H1 (cell line): ENCODE data around the gene PIANP. TPM values are rescaled to one million over a fixed set of nuclear protein-coding genes. Genes with fewer than 3 reads are reported as not detected.

Source experiments
- CTCF ChIA-PET: fragments of 300-600 bp; sonication (Branson Sonifier 250); formaldehyde crosslinking; loops from one replicate; lab custom pipeline; 2021; ENCODE audit not compliant: partially characterized antibody; lab: Charles Lee
- POLR2A ChIA-PET: fragments of 300-600 bp; sonication (Branson Sonifier 250); formaldehyde crosslinking; loops from one replicate; lab custom pipeline; 2021; ENCODE audit warnings: inconsistent platforms; ENCODE audit not compliant: partially characterized antibody; lab: Charles Lee
- DNase-seq, 2 experiments: peaks; one replicate each; pipeline versions ENCODE4 v3.0.0 to v3.0.0-alpha.2; 2010 to 2022; ENCODE audit warnings: low spot score in 2 of 2, low read depth in 1 of 2, mixed read lengths in 1 of 2
- FAIRE-seq: peaks from 2 replicates; lab custom pipeline; 2011; peaks lifted over from hg19 to GRCh38; lab: Jason Lieb, UNC
- H2AFZ ChIP-seq: 2 replicates; pipeline ENCODE4 v1.8.1; 2012; ENCODE audit warnings: low read length, inconsistent platforms
- H2AK5ac ChIP-seq: 2 replicates; pipeline ENCODE4 v1.6.1; 2013; ENCODE audit warnings: low read depth, low read length
- H2BK120ac ChIP-seq: replicated peaks from 2 replicates; pipeline ENCODE3; 2013; ENCODE audit warnings: low read depth, low read length, inconsistent platforms
- H2BK12ac ChIP-seq: 2 replicates; pipeline ENCODE4 v1.6.1; 2013; ENCODE audit warnings: low read depth, low read length
- H2BK15ac ChIP-seq: 2 replicates; pipeline ENCODE4 v1.6.1; 2013; ENCODE audit warnings: low read length
- H2BK20ac ChIP-seq: 2 replicates; pipeline ENCODE4 v1.6.1; 2013; ENCODE audit warnings: low read length
- H2BK5ac ChIP-seq: 2 replicates; pipeline ENCODE4 v1.6.1; 2013; ENCODE audit warnings: low read depth, low read length
- H3K14ac ChIP-seq: 2 replicates; pipeline ENCODE4 v1.6.1; 2013; ENCODE audit warnings: inconsistent platforms; ENCODE audit not compliant: insufficient read length
- H3K18ac ChIP-seq: 2 replicates; pipeline ENCODE4 v1.6.1; 2013; ENCODE audit warnings: low read length; ENCODE audit errors: extremely low read depth
- H3K23ac ChIP-seq: 2 replicates; pipeline ENCODE4 v1.6.1; 2013; ENCODE audit warnings: inconsistent platforms; ENCODE audit not compliant: insufficient read length
- H3K23me2 ChIP-seq: 2 replicates; pipeline ENCODE4 v1.6.1; 2013; ENCODE audit warnings: low read depth, low read length
- H3K27ac ChIP-seq: 2 replicates; pipeline ENCODE4 v1.6.1; 2011; ENCODE audit warnings: low read depth, low read length, inconsistent platforms
- H3K27me3 ChIP-seq, 4 experiments: replicated peaks in 1 of 4; 1 replicate in 1 of 4; 2 replicates in 3 of 4; pipeline versions ENCODE4 v1.6.1 to v1.8.1; 2011 to 2013; ENCODE audit warnings: low read length in 3 of 4, mild to moderate bottlenecking in 3 of 4, inconsistent platforms in 2 of 4, mixed read lengths in 2 of 4, moderate library complexity in 1 of 4; ENCODE audit not compliant: control insufficient read depth in 3 of 4, insufficient read depth in 3 of 4; ENCODE audit errors: extremely low read depth in 1 of 4
- H3K36me3 ChIP-seq, 4 experiments: 2 replicates each; pipeline versions ENCODE4 v1.6.1 to v1.8.1; 2011 to 2013; ENCODE audit warnings: mild to moderate bottlenecking in 4 of 4, low read length in 3 of 4, moderate library complexity in 2 of 4, control low read depth in 1 of 4, inconsistent platforms in 1 of 4; ENCODE audit not compliant: insufficient read depth in 4 of 4, control insufficient read depth in 2 of 4
- H3K4ac ChIP-seq: replicated peaks from 2 replicates; pipeline ENCODE3; 2013; ENCODE audit warnings: low read length, low read depth, mixed read lengths, inconsistent platforms; ENCODE audit not compliant: insufficient read length
- H3K4me1 ChIP-seq, 4 experiments: replicated peaks in 1 of 4; 1 replicate in 1 of 4; 2 replicates in 3 of 4; pipeline versions ENCODE4 v1.6.1 to v1.8.1; 2011 to 2013; ENCODE audit warnings: low read length in 3 of 4, inconsistent platforms in 2 of 4, mixed read lengths in 1 of 4; ENCODE audit not compliant: insufficient read depth in 4 of 4, control insufficient read depth in 3 of 4
- H3K4me2 ChIP-seq, 2 experiments: 2 replicates each; pipeline versions ENCODE4 v1.6.1 to v1.8.1; 2011 to 2013; ENCODE audit warnings: low read depth in 2 of 2, low read length in 2 of 2, control low read depth in 1 of 2, inconsistent platforms in 1 of 2, mild to moderate bottlenecking in 1 of 2; ENCODE audit not compliant: insufficient read depth in 1 of 2
- H3K4me3 ChIP-seq, 4 experiments: fragments of 200-600, 300-600 bp in 1 of 4; sonication (generic), shearing (Covaris generic), sonication (Bioruptor Twin) in 1 of 4; 2 replicates each; pipeline versions ENCODE4 v1.5.1 to v1.8.1; 2011 to 2016; ENCODE audit warnings: low read length in 4 of 4, low read depth in 3 of 4, control low read depth in 2 of 4, inconsistent platforms in 2 of 4, mild to moderate bottlenecking in 2 of 4, mixed read lengths in 1 of 4, moderate library complexity in 1 of 4; ENCODE audit not compliant: insufficient read depth in 2 of 4; ENCODE audit errors: extremely low read depth in 1 of 4
- H3K56ac ChIP-seq: replicated peaks from 2 replicates; pipeline ENCODE3; 2013; ENCODE audit warnings: low read depth, mild to moderate bottlenecking, mixed read lengths, low read length, inconsistent platforms; ENCODE audit not compliant: insufficient read length
- H3K79me1 ChIP-seq: 2 replicates; pipeline ENCODE4 v1.6.1; 2013; ENCODE audit warnings: low read depth, low read length, control low read depth
- H3K79me2 ChIP-seq, 2 experiments: 2 replicates each; pipeline versions ENCODE4 v1.6.1 to v1.8.1; 2012 to 2013; ENCODE audit warnings: low read length in 2 of 2, mild to moderate bottlenecking in 2 of 2, inconsistent platforms in 1 of 2; ENCODE audit not compliant: insufficient read depth in 2 of 2, control insufficient read depth in 1 of 2
- H3K9ac ChIP-seq, 4 experiments: replicated peaks in 1 of 4; 1 replicate in 1 of 4; 2 replicates in 3 of 4; pipeline versions ENCODE4 v1.6.1 to v1.8.1; 2011 to 2013; ENCODE audit warnings: low read depth in 3 of 4, low read length in 3 of 4, control low read depth in 2 of 4, mild to moderate bottlenecking in 2 of 4, moderate library complexity in 2 of 4, inconsistent platforms in 1 of 4; ENCODE audit errors: extremely low read depth in 1 of 4
- H3K9me3 ChIP-seq, 2 experiments: 2 replicates each; pipeline versions ENCODE4 v1.6.1 to v1.8.1; 2012 to 2013; ENCODE audit warnings: mild to moderate bottlenecking in 2 of 2, moderate library complexity in 2 of 2, control low read depth in 1 of 2, inconsistent platforms in 1 of 2, low read depth in 1 of 2, low read length in 1 of 2, mixed read lengths in 1 of 2; ENCODE audit not compliant: insufficient read depth in 2 of 2
- H4K20me1 ChIP-seq, 2 experiments: replicated peaks in 1 of 2; 2 replicates each; pipeline versions ENCODE3 to v1.8.1; 2011 to 2013; ENCODE audit warnings: inconsistent platforms in 2 of 2, low read length in 2 of 2, mild to moderate bottlenecking in 1 of 2; ENCODE audit not compliant: insufficient read depth in 2 of 2, control insufficient read depth in 1 of 2
- H4K5ac ChIP-seq: 2 replicates; pipeline ENCODE4 v1.6.1; 2013; ENCODE audit warnings: low read length, low read depth, mixed read lengths, inconsistent platforms; ENCODE audit not compliant: insufficient read length
- H4K8ac ChIP-seq: 2 replicates; pipeline ENCODE4 v1.8.0; 2013; ENCODE audit warnings: mild to moderate bottlenecking, moderate library complexity, low read length, inconsistent platforms; ENCODE audit not compliant: insufficient read depth; ENCODE audit errors: extremely low read depth
- H4K91ac ChIP-seq: replicated peaks from 2 replicates; pipeline ENCODE3; 2013; ENCODE audit warnings: low read length, mixed read lengths, inconsistent platforms; ENCODE audit not compliant: insufficient read length
- CBX8 ChIP-seq: fragments of 300-800, 300-1000 bp; sonication (generic); IDR thresholded peaks from 2 replicates; pipeline ENCODE4 v1.7.1; 2016; ENCODE audit warnings: low read depth, low read length, borderline replicate concordance
- CHD1 ChIP-seq: IDR thresholded peaks from 2 replicates; pipeline ENCODE4 v1.6.1; 2012; ENCODE audit warnings: low read depth, low read length, improper control_type of control experiment
- CTBP2 ChIP-seq: IDR thresholded peaks from 2 replicates; pipeline ENCODE4 v1.7.0; 2011; ENCODE audit warnings: borderline replicate concordance, mild to moderate bottlenecking, moderate library complexity, mixed read lengths, low read length; ENCODE audit not compliant: insufficient read depth, insufficient read length
- EP300 ChIP-seq, 2 experiments: IDR thresholded peaks; 1 replicate in 1 of 2; 2 replicates in 1 of 2; pipeline ENCODE4 v1.6.1; 2011 to 2012; ENCODE audit warnings: low read depth in 2 of 2, low read length in 2 of 2, mild to moderate bottlenecking in 2 of 2, borderline replicate concordance in 1 of 2, inconsistent platforms in 1 of 2, moderate library complexity in 1 of 2
- KDM4A ChIP-seq: IDR thresholded peaks from one replicate; pipeline ENCODE4 v1.7.1; 2012; ENCODE audit warnings: low read depth, mild to moderate bottlenecking, moderate library complexity, low read length, inconsistent platforms; ENCODE audit not compliant: severe bottlenecking
- PHF8 ChIP-seq: fragments of 200-600 bp; sonication (generic); conservative IDR thresholded peaks from 2 replicates; pipeline ENCODE4 v1.7.1; 2012; ENCODE audit warnings: low read depth, mild to moderate bottlenecking, inconsistent platforms, low read length, moderate library complexity
- POU5F1 ChIP-seq: IDR thresholded peaks from 2 replicates; pipeline ENCODE4 v1.6.1; 2011; ENCODE audit warnings: low read depth, mild to moderate bottlenecking, low read length, moderate library complexity
- RBBP5 ChIP-seq: IDR thresholded peaks from 2 replicates; pipeline ENCODE4 v1.7.1; 2012; ENCODE audit warnings: low read depth, mild to moderate bottlenecking, inconsistent platforms, low read length, moderate library complexity, borderline replicate concordance
- RNF2 ChIP-seq: fragments of 200-900, 300-1000 bp; sonication (generic); IDR thresholded peaks from 2 replicates; pipeline ENCODE4 v1.7.1; 2016; ENCODE audit warnings: borderline replicate concordance, low read depth, mild to moderate bottlenecking, antibody characterized with exemption, low read length; ENCODE audit not compliant: poor library complexity, severe bottlenecking; ENCODE audit errors: missing control alignments
- SAP30 ChIP-seq: fragments of 300-600 bp; sonication (generic); IDR thresholded peaks from 2 replicates; pipeline ENCODE4 v1.7.1; 2012; ENCODE audit warnings: low read length, moderate library complexity, mild to moderate bottlenecking, inconsistent platforms; ENCODE audit not compliant: insufficient read depth, insufficient replicate concordance
- SP1 ChIP-seq: IDR thresholded peaks from 2 replicates; pipeline ENCODE4 v1.6.1; 2011; ENCODE audit warnings: low read depth, low read length
- SP2 ChIP-seq: IDR thresholded peaks from 2 replicates; pipeline ENCODE4 v1.6.1; 2012; ENCODE audit warnings: mild to moderate bottlenecking, low read length, inconsistent platforms
- SRF ChIP-seq: IDR thresholded peaks from 2 replicates; pipeline ENCODE4 v1.6.1; 2011; ENCODE audit warnings: mild to moderate bottlenecking, low read depth, low read length, moderate library complexity
- WGBS, 2 experiments: shearing (Covaris generic) in 1 of 2; methylation state at CpG; one replicate each; pipeline versions ENCODE4 v1.1.6 to v1.1.7; 2013 to 2015; ENCODE audit warnings: low lambda C conversion rate in 2 of 2, mixed read lengths in 2 of 2, inconsistent platforms in 1 of 2, low coverage in 1 of 2, missing lambda C conversion rate in 1 of 2; ENCODE audit not compliant: insufficient replicate concordance in 2 of 2, insufficient coverage in 1 of 2, insufficient read length in 1 of 2; ENCODE audit errors: extremely low coverage in 1 of 2, missing lambda C conversion rate in 1 of 2; 5-methylcytosine and 5-hydroxymethylcytosine counted together
- polyA plus RNA-seq, 7 experiments: library from polyadenylated mRNA; depleted of rRNA in 3 of 7; stranded (reverse) in 5 of 7; unstranded in 2 of 7; fragments of >200 nt in 5 of 7; fragments of 200-250 nt in 2 of 7; gene quantifications; 1 replicate in 5 of 7; 2 replicates in 1 of 7; 4 replicates in 1 of 7; pipeline versions ENCODE4 v1.2.1 to v1.2.3, GENCODE V29; 2011 to 2013; ENCODE audit warnings: missing spikeins in 2 of 7, mixed read lengths in 2 of 7
- total RNA-seq: library from RNA; stranded (reverse); fragmentation: NEBNext Ultra II Directional; extraction: Animal tissue kit (Norgen Biotek cat#: 25700); gene quantifications from 2 replicates; pipeline ENCODE4 v1.2.1, GENCODE V29; 2021

PIANP gene
- total and polyA plus RNA-seq, 2 of the 8 experiments (the other 6 are each of a cell fraction or from before 2014, with no cell fraction given): 6.3 to 9.8 TPM

DNA sequence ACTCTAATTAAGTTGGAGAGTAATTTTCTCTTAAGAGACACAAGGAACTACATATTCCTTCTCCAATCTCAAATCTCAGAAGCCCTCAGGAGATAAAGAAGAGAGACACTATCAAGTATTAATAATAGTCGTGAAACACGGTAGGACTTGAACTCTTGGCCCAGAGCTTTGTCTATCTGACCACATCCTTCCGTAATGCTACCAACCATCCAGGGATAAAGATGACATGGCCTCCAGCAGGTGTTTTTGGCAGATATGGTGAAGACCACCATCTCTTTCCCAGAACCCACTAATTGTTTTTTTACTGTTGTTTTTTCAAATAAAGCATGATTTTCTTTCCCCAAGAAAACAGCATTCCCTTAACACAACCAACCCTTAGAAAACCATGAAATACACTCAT is 14.8 kb downstream of the PIANP start:
- H2BK20ac ChIP-seq: no peak overlapping the region
- H2BK15ac ChIP-seq: no peak overlapping the region
- H4K8ac ChIP-seq: no peak overlapping the region
- CTCF ChIA-PET: interaction anchor here (0.6 to 6.4 kb wide), 7 partner anchors 9 to 67 kb away, joined by 3 to 39 read pairs (median 4); no protein-coding TSS in a partner anchor
- peaks cover 16% of the 10 kb centered on the region for H3K79me1 ChIP-seq
- POLR2A ChIA-PET: interaction anchor here (0.6 to 6.5 kb wide), 2 partner anchors 21 to 54 kb away, joined by 3 to 72 read pairs; partner anchors contain the start of gene ING4
- H3K36me3 ChIP-seq: peaks cover 0 to 3% (median 0%) of the 10 kb centered on the region in 4 experiments; a peak in 2 of 8 replicates
- H4K20me1 ChIP-seq: peaks cover 2 to 3% of the 10 kb centered on the region in 2 experiments
- no peak overlapping the region for H3K4me2 ChIP-seq
- H3K14ac ChIP-seq: no peak overlapping the region
- no peak overlapping the region for H3K27ac ChIP-seq
- H3K23me2 ChIP-seq: peaks cover 11% of the 10 kb centered on the region
- H3K9me3 ChIP-seq: no peaks in the 10 kb centered on the region
- H3K79me2 ChIP-seq: peaks cover 18 to 77% of the 10 kb centered on the region in 2 experiments
- H3K56ac ChIP-seq: no peak overlapping the region
- H2BK12ac ChIP-seq: no peak overlapping the region
- peaks cover 0 to 9% (median 7%) of the 10 kb centered on the region in 4 experiments; a peak in 6 of 7 replicates for H3K4me1 ChIP-seq
- H3K4ac ChIP-seq: no peak overlapping the region
- FAIRE-seq (no peak), DNase-seq (no peak)
- H4K91ac ChIP-seq: no peak overlapping the region
- WGBS, 2 experiments: 94% methylated on average over 3 of the region's 3 CpGs; no CpG with 5 or more reads in 1 of the 2 experiments
- no peak overlapping the region for H3K23ac ChIP-seq
- H2AFZ ChIP-seq: no peak overlapping the region
- H2AK5ac ChIP-seq: no peak overlapping the region
- no peak overlapping the region for H3K9ac ChIP-seq
- no peak overlapping the region for H3K4me3 ChIP-seq
- H2BK5ac ChIP-seq: no peak overlapping the region
- H3K18ac ChIP-seq: no peak overlapping the region
- no peak overlapping the region for H2BK120ac ChIP-seq
- no peaks in the 10 kb centered on the region for H3K27me3 ChIP-seq
- no peak overlapping the region for H4K5ac ChIP-seq
- no peak for TF ChIP-seq CHD1
- no peak for TF ChIP-seq POU5F1
- TF ChIP-seq PHF8: no peak
- TF ChIP-seq CTBP2: no peak
- TF ChIP-seq RBBP5: no peak
- no peak for TF ChIP-seq KDM4A
- TF ChIP-seq EP300 (IDR thresholded peaks at IDR 0.05; ENCODE audit: borderline replicate concordance in 1 of 2, low read depth in 2 of 2, low read length in 2 of 2): no peak
- no peak for TF ChIP-seq SP1
- no peak for TF ChIP-seq RNF2
- TF ChIP-seq SP2: no peak
- TF ChIP-seq SAP30: no peak
- no peak for TF ChIP-seq CBX8
- TF ChIP-seq SRF: no peak
